ENCODE results near the gene IKZF5.
A peak's percentile ranks its signal among the peaks of the same experiment; 100 is the strongest.

IKZF5 gene

GRCh38 chr10:122980209-122981065, 28.2 kb downstream of the IKZF5 start, which contains the start of gene PSTK:
Gene PSTK (plus strand): TSS chr10:122980401. CDS start chr10:122980480, 79 bp downstream.
- DNase-seq = peak; percentile 65

- DNase-seq = no peak
Measured at GRCh38 chr10:122974543-122975064, 34.0 kb downstream of the IKZF5 start.

GRCh38 chr10:122974023-122974422, 34.6 kb downstream of the IKZF5 start:
- DNase-seq = no peak

- DNase-seq = no peak
Measured at GRCh38 chr10:122968698-122969097, 39.9 kb downstream of the IKZF5 start.

GRCh38 chr10:122966879-122967278, 41.7 kb downstream of the IKZF5 start:
- no peak for DNase-seq

- DNase-seq = no peak
Measured at GRCh38 chr10:122962405-122962804, 46.2 kb downstream of the IKZF5 start.

GRCh38 chr10:122957474-122957873, 51.1 kb downstream of the IKZF5 start:
- DNase-seq = no peak

GRCh38 chr10:122955892-122956291, 52.7 kb downstream of the IKZF5 start:
- no peak for DNase-seq

GRCh38 chr10:122954731-122955050, 53.9 kb downstream of the IKZF5 start:
- no peak for DNase-seq

- DNase-seq = peak; percentile 91
Measured at GRCh38 chr10:122953902-122954730, 54.5 kb downstream of the IKZF5 start, which contains the start of gene C10orf88. Gene C10orf88 (minus strand): TSS chr10:122954227. CDS start chr10:122954178, 49 bp downstream.

GRCh38 chr10:122949296-122949695, 59.3 kb downstream of the IKZF5 start:
- DNase-seq = no peak
